KG1 (cell line): ENCODE measurements around the gene GTPBP4.
A peak's percentile ranks its signal among the peaks of the same experiment; 100 is the strongest.
"Not testable (repeated sequence)": the region's sequence is repeated elsewhere in the genome, so short reads cannot be mapped to it uniquely, and the experiment has no call there.

Experiments used
- DNase-seq: peaks from one replicate; lab custom pipeline; 2025; lab: John Stamatoyannopoulos, UW

Gene GTPBP4

DNA sequence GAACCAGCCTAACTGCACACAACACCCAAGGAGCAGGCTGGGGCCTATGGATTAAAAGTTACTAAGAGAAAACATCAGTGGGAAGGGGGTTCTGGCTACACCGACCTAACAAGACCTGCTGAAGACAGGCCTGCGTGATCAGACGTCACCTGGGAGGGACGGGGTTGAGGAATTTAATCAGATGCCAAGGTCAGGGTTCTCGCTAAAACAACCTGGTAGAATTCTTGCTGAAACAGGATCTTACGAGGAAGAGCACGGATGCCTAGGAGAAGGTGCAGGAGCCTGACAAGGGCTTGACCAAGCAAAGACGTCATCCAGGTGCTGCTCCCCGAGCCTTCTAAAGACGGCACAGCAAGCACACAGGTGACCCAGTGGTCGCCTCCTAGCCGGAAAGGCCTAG lies 35.9 kb downstream of the GTPBP4 start:
- DNase-seq = no peak

DNA sequence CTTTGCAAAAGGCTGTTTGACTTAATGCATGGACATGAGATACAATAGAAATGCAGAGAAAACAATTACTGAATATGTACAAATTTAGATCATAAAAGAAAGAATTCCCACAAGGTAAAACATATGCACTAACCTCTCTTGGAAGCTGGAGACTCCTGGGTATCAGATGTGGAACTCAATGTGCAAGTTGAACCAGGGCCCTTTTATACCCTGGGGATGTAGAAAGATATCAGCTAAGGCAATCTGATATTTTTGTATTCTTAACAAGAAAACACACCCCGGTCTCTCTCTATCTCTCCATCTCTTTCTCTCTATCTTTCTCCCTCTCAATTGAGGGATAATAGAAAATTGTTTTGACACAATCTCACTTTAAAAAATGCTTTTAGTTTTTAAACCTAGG lies 37.4 kb downstream of the GTPBP4 start, which contains the start of gene IDI2:
Gene IDI2, minus strand, starts transcription at position 177 of the 400 bp plus-strand sequence. CDS start 1,136 bp downstream, outside the sequence.
- DNase-seq = no peak

DNA sequence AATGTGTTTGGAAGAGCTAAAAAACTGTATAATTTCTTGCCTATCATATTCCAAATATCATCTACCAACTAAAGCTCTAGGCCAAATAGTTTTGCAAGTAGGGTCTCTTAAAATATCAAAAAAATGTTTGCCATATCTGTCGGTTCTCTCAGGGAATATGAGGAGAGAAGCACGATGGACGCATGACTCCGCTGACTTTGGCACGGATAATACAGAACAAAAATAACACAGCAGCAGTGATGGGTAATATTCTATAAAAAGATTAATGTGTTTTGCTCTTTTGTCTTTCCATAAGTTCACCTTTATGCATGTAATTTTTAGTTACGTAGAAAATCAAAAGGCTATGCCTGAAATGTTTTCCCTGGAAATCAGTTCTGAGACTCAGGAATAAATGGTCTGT lies 38.3 kb downstream of the GTPBP4 start:
- DNase-seq = no peak

DNA sequence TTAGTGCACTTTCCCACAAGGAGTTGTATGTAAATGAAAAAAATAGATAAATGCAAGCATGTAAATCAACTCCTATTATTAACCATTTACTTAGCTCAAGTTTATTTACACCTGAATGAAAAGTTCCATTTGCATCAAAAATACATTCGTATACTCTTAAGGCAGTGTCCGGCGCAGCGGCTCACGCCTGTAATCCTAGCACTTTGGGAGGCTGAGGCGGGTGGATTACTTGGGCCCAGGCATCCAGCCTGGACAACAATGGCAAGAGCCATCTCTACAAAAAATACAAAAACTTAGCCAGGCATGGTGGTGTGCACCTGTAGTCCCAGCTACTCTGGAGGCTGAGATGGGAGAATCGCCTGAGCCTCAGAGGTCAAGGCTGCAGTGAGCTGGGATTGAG lies 41.6 kb downstream of the GTPBP4 start:
- DNase-seq = no peak

DNA sequence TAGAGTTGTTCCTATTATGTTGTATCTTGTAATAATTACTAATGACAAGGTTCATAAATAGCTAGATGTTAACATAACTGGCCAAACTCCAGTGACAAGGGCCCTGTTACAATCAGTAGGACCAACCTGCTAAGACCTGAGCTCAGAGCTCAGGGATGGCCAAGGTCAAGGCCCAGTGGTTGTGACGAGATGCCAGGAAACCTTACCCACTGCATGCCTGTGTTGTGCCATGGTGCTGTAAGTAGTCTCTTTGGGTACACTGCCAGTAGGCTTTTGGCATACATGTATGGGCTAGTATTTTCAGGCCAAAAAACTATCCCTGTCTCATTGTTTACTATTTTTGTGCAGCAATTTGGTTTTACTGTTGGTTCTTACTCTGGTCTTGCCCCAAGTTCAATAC lies 45.4 kb downstream of the GTPBP4 start:
- no peak for DNase-seq

DNA sequence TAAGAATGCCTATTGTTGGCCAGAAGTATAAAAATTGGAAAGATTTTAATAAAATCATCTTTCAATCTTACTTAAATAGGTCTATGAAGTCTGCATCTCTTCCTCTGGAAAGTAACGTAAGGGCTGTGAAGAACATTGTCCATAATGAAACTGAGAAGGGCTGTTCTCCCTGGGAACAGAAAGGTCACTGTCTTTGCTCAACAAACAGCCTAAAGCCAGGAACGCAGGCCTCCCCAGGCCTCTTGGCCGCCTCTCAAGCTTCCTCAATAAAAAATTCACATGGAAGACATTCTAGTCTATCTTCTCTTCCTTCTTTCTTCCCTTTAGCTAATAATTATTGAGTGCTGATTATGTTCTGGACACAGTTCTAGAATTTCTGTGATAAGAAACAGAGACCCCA lies 46.5 kb downstream of the GTPBP4 start:
- DNase-seq = no peak

DNA sequence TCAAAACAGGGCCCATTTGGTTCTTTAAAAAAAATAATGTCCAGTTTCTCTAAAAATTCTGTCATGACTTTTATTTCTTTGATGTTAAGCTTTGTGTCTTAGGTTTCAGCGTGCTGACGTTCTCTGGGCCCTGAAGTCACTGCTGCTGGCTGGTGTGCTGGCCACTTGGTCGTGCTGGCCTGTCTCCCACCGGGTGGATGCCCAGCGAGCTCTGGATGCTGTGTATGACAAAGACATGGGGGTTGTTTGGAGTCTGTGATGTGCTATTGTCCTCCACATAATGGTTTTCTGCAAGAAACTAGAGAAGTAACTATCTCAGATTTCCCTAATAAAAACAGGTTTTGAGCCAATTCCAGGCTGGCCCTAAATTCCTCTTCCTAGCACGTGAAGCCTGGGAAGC lies 47.0 kb downstream of the GTPBP4 start:
- no peak for DNase-seq

DNA sequence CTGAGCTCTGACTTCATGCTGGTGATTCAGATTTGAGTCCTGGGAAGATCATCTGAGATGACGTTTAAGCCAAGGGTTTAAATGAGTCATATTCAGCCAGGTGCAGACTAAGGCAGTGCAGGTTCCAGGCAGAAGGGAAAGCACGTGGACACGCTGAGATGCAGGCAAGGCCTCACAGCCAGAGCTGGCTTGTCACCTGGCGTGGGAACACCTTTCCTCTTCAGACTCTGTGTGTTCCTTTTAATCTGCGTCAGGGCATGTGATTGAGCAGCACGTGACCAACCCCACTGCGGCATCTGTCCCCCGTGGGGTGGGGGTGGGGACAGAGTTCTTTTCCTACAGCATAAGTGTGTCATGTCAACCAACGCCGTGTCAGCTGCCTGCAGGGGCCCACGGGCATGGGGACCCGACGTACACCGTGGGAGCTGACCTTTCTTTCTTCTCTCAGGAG lies 48.1 kb downstream of the GTPBP4 start:
- DNase-seq = no peak

DNA sequence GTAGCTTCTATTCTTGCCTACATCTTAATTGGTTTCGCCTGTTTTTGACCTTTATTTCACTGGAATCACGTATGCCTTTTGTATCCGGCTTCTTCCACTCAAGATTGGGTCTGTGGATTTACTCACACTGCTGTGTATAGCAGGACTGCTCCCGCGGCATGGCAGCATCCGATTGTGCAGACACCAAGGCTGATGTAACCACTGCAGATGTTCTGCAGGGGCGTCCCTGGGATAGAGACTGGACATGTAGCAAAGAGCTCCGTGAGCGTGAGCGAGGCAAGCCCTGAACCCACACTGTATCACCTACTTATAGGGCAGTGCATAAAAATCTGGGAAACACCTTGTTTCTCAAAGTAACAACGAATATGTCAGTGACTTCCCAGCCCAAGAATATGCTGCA lies 48.9 kb downstream of the GTPBP4 start:
- no peak for DNase-seq

DNA sequence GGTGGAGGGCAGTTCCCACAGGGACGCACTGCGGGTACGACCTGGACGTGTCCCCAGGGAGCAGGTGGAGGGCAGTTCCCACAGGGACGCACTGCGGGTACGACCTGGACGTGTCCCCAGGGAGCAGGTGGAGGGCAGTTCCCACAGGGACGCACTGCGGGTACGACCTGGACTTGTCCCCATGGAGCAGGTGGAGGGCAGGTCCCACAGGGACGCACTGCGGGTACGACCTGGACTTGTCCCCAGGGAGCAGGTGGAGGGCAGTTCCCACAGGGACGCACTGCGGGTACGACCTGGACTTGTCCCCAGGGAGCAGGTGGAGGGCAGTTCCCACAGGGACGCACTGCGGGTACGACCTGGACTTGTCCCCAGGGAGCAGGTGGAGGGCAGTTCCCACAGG lies 50.5 kb downstream of the GTPBP4 start:
- not testable (repeated sequence) for DNase-seq

DNA sequence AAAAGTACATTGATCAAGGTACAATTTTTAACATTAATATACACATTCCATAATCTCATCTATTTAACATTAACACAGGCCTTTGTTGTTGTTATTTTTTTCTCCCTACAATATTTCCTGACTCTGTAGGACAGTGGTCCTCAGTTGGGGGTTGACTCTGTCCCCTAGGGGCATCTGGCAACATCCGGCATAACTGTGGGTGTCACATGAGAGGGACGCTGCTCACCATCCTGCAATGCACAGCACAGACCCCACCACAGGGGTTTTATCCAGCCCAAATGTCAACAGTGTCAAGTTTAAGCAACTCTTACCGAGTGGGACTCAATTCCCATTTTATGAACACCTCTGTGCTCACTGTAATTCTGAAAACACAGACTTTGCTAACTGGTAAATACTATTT lies 51.9 kb downstream of the GTPBP4 start:
- DNase-seq = no peak

DNA sequence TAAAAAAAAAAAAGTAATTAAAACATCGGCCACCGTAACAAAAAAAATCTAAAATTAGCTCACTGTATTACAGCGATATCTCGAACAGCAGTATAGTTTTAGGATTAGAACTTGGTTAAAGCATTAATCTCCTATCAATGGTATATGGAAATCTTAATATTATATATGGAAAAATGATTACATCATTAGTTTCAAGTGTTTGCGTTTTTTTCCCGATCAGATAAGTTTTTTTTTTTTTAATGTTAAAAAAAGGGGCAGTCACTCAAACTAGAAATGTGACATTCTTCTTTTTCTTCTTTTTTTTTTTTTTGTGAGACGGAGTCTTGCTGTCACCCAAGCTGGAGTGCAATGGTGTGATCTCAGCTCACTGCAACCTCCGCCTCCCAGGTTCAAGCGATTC lies 53.3 kb downstream of the GTPBP4 start:
- no peak for DNase-seq

DNA sequence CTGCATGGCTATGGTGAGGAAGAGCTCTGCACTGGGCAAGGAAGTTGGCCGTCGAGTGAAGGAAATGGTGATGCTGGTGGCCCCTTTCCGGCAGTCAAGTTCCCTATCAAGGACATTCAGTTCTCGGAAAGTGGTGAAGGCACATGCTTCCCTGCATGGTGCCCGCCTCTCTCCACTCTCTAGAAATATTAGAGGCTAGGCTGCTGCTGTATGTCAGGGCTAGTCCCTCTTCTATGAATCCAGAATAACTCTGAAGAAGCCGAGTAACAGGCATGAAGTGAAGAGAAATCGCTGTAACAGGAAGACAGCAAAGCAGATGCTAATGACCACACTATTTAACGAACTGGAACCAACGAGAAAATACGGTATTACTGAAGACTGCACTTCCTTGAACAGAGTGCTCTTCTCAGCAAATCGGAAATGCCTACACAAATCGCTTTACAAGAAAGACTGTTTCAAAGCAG lies 55.3 kb downstream of the GTPBP4 start:
- peak; percentile 64 for DNase-seq

DNA sequence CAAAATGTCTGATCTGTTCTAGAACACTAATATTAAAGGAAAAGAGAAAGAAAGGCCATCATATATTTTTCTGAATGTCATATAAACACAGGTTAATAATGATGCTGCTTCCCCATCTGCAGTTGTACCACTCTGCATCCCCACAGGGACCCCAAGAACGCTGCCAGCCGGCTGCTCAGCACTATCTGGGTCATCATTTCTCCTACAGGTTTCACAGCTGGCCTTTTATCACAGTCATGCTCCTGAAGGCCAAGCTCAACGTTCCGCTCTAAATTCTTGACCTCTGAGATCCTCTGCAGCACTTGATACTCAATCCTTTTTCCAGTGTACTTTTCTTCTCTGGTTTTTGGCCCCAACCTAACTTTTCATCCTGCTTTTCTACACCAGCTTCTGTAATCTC lies 55.9 kb downstream of the GTPBP4 start:
- no peak for DNase-seq

DNA sequence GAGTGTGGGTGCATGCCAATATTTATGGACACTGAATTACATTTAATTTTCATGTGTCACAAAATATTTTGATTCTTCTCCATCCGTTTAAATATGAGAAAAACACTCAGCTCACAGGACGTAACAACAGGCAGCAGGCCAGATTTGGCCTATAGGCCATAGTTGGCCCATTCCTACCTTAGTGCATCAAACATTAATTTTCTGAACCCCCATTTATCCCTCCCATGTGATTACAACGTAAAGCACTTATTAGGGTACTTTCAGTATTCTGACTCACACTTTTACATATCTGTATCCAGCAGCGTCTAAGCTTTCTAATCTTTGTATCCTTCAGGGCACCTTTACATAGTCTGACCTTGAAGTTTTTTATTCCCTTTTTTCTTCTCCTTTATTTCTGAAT lies 56.7 kb downstream of the GTPBP4 start:
- DNase-seq = no peak

DNA sequence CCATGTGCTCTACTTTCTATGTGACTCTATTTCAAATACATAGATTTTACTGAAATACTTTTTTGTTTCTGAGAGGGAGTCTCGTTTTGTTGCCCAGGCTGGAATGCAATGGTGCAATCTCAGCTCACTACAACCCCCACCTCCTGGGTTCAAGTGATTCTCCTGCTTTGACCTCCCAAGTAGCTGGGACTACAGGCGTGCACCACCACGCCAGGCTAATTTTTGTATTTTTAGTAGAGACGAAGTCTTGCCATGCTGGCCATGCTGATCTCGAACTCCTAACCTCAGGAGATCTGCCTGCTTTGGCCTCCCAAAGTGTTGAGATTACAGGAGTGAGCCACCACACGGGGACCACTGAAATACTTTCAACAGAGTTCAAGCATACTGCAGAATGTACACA lies 57.2 kb downstream of the GTPBP4 start:
- no peak for DNase-seq

DNA sequence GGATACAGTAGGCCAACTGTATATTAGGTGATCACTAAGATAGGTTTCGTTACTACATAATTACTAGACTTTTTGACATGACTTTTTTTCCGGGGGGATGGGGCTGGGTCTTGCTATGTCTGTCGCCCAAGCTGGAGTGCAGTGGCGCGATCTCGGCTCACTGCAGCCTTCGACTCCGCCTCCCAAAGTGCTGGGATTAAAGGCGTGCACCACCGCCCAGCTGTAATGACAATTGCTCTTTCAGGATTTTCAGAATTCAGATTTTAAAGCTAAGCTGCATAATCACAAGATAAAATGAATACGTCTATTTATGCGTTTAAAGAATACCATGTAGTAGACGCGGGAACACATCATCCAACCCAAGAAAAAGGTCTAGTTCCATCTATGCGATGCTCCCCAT lies 59.7 kb downstream of the GTPBP4 start:
- DNase-seq = no peak

DNA sequence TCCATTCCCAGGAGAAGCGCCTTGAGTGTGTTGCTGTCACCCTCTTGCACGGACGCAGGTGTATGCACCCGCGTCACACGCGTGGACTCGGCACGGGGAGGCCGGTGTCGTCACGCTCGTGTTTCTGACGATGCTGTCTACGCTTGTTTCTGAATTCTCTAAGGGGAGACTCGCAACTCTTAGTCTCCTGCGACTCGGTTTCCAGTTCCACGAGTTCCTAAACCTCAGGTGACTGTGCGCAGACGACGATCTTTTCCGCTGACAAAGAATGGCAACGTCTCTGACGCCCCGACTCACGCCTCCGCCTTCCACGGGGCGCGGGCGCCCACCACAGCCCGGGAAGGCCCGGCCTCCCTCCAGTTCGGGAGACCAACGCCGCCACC lies 60.1 kb downstream of the GTPBP4 start:
- no peak for DNase-seq

DNA sequence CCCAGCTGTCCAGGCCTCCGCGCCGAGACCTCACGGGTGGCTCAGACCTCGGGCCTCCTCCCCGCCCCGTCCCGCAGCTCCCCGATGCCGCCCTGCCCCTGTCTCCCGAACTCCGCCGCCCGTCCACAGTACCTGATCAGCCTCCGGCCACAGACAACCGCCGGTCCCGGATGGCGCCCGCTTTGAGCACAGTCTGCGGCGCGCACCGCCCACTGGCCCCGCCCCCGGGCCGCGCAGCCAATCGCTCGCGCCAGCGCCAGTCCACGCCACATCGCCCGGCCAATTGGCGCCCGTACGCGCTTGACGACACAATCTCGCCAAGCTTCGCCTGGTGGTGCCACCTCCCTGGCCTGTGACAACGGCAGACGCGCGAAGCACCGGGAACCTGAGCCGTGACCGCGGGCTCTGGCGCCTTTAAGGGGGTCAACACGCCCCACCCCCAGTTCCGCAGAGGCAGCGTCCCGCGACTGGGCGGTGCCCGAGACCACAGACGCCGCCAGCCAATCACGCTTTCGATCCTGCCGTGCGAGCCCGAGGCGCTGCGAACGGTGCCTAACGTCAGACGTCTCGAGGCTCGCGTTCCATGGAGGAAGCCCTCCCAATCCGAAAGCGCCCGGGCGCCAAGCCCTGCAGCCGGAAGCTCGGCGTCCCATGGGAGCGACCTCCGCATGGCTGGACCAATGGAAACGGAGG lies 60.6 kb downstream of the GTPBP4 start, which contains the start of gene IDI1:
Gene IDI1, minus strand, starts transcription at position 388 of the 693 bp plus-strand sequence. Its CDS starts 116 bp downstream, at position 272.
- DNase-seq = peak; percentile 100

DNA sequence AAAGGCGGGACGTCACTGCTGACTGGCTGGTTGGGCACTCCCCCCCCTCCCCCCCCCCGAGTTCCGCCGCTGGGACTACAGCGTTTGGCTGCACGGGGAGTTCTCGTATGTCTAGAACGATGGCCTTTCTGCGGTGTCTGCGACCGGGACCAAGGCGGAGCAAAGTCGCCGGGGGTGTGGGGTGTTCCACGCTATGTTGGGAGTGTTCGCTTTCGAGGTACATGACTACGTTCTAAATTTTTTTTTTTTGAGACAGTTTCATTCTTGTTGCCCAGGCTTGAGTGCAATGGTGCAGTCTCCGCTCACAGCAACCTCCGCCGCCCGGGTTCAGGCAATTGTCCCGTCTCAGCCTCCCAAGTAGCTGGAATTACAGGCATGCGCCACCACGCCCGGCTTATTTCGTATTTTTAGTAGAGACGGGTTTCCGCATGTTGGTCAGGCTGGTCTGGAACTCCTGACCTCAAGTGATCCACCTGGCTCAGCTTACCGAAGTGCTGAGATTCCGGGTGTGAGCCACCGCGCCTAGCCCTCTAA lies 61.3 kb downstream of the GTPBP4 start:
- no peak for DNase-seq

DNA sequence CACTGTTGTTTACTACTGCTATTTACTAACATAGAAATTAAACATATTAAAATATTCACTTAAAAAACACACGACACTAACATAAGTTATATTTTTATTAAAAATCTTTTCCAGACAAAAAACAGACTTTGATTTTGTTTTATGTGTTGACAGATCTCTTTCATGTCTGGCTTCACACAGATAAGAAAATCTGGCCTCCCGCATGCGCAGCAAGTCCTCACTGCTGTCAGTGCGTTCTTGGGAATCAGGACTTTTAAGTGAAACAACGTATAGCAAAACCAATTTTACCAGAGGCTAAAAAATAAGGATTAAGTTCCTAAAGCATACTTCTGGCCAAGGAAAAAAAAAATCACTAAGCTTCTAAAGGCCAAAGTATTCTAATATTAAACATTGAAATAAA lies 61.9 kb downstream of the GTPBP4 start:
- no peak for DNase-seq

DNA sequence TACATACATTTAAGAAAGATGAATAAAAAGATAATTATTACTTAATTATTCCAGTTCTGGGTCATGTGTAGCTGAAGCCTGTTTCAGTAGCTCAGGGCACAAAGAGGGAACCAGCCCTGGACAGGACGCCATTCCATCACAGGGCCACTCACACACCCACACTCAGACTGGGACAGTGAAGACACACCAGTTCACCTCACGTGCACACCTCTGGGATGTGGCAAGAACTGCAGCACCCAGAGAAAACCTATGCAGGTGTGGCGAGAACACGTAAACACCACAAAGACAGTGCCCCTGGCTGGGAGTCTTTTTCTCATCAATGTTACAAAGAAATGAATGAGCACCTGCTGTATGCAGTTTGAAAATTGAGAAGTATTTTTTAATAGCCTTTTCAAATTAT lies 62.3 kb downstream of the GTPBP4 start:
- DNase-seq = no peak

DNA sequence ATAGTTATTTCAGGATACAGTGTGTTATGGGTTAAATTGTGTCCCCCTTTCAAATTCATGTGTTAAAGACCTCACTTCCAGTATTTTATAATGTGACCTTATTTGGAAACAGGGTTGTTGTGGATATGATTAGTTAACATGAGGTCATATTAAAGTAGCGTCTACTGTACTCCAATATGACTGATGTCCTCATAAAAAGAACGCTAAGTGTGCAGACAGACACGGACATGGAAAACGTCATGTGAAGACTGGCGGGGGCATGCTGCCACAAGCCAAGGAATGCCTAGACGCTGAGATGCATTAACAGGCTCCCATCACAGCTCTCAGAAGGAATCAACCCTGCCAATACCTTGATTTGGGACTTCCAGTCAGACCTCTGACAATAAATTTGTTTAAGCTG lies 66.5 kb downstream of the GTPBP4 start:
- no peak for DNase-seq
